CD4-positive, alpha-beta T cell treated with Interleukin-15 for 4 hours (primary cell): ENCODE results near the gene SNCAIP.
"Not testable (repeated sequence)": the region's sequence is repeated elsewhere in the genome, so short reads cannot be mapped to it uniquely, and the experiment has no call there.

ENCODE experiments used
- DNase-seq: peaks from one replicate; pipeline ENCODE4 v3.0.0-alpha.2; 2020; ENCODE audit warnings: low spot score

The SNCAIP gene

GRCh38 chr5:122465031-122465577, 153.1 kb downstream of the SNCAIP start:
- no peak for DNase-seq

GRCh38 chr5:122465994-122466393, 154.0 kb downstream of the SNCAIP start:
- DNase-seq = no peak

- DNase-seq = no peak
Observed at GRCh38 chr5:122468351-122469116, 156.5 kb downstream of the SNCAIP start.

- no peak for DNase-seq
Observed at GRCh38 chr5:122469384-122469919, 157.4 kb downstream of the SNCAIP start.

GRCh38 chr5:122470365-122470764, 158.3 kb downstream of the SNCAIP start:
- no peak for DNase-seq

GRCh38 chr5:122471031-122471751, 159.2 kb downstream of the SNCAIP start:
- DNase-seq = no peak

GRCh38 chr5:122471752-122472061, 159.7 kb downstream of the SNCAIP start:
- no peak for DNase-seq

- DNase-seq = no peak
Observed at GRCh38 chr5:122473138-122473843, 161.3 kb downstream of the SNCAIP start.

- no peak for DNase-seq
Observed at GRCh38 chr5:122473941-122474340, 161.9 kb downstream of the SNCAIP start.

- DNase-seq = no peak
Observed at GRCh38 chr5:122478741-122479442, 166.9 kb downstream of the SNCAIP start.

- DNase-seq = no peak
Observed at GRCh38 chr5:122480146-122480545, 168.1 kb downstream of the SNCAIP start.

- no peak for DNase-seq
Observed at GRCh38 chr5:122484103-122484502, 172.1 kb downstream of the SNCAIP start.

- DNase-seq = no peak
Observed at GRCh38 chr5:122485226-122485625, 173.2 kb downstream of the SNCAIP start.

- DNase-seq = not testable (repeated sequence)
Observed at GRCh38 chr5:122486616-122487015, 174.6 kb downstream of the SNCAIP start.

GRCh38 chr5:122490718-122491117, 178.7 kb downstream of the SNCAIP start:
- no peak for DNase-seq

- no peak for DNase-seq
Observed at GRCh38 chr5:122492675-122493074, 180.6 kb downstream of the SNCAIP start.

GRCh38 chr5:122493091-122494021, 181.3 kb downstream of the SNCAIP start:
- no peak for DNase-seq

GRCh38 chr5:122494109-122494508, 182.1 kb downstream of the SNCAIP start:
- no peak for DNase-seq

GRCh38 chr5:122498163-122498562, 186.1 kb downstream of the SNCAIP start:
- DNase-seq = no peak

GRCh38 chr5:122499585-122499984, 187.5 kb downstream of the SNCAIP start:
- DNase-seq = no peak
